GM21390 (cell line): Measurements from ENCODE around the gene ANKRD49.

Experiments used
- ATAC-seq: cut with Tn5 transposase; IDR thresholded peaks from one replicate; pipeline ENCODE4 v1.9.1; 2021; ENCODE audit not compliant: unreplicated experiment

ANKRD49 gene, protein sequence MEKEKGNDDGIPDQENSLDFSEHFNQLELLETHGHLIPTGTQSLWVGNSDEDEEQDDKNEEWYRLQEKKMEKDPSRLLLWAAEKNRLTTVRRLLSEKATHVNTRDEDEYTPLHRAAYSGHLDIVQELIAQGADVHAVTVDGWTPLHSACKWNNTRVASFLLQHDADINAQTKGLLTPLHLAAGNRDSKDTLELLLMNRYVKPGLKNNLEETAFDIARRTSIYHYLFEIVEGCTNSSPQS

DNA sequence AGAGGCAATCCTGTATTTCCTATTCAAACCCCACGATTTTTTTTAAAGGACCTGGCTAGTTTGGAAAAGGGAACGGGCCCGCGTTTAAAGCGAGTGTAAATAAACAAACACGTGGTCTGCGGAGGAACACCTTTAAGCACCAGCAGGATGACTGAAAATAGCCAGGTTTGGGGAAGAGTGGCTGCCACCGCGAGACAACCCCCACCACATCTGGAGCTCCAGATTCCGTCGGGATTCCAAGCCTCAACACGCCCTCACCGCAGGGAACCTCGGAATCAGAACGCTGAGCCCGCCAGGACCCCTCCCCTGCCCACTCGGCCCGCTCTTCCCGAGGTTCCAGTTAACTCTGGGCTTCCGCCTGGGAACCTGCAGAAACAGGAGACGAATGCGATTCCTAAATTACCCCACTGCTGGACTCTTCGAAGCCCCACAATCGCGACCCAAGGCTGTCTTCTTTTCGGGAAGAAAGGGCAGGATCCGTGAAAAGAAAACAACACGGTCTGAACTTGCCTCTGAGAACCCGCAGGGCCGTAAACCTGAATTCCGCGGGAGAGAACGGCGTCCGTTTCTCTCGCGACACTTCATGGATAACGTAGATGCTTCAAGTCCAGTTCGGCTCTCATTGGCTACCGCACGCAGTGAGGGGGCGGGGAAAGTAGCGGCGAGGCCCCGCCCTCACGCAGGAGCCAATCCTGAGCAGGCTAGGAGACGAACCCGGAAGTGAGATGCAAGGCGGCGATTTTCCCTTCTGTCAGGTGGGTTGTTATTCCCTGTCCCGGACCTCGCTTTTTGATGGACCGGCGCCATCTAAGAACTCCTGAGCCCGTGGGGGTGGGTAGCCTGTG, at the start of gene ANKRD49, which contains the start of gene MRE11:
TSS of gene ANKRD49 (plus strand) at position 704 of the 845 bp plus-strand sequence. CDS start 2,710 bp downstream, outside the sequence.
TSS of gene MRE11 (minus strand) at position 564 of the 845 bp plus-strand sequence. CDS start 1,043 bp downstream, outside the sequence.
- peak; percentile 100 for ATAC-seq

DNA sequence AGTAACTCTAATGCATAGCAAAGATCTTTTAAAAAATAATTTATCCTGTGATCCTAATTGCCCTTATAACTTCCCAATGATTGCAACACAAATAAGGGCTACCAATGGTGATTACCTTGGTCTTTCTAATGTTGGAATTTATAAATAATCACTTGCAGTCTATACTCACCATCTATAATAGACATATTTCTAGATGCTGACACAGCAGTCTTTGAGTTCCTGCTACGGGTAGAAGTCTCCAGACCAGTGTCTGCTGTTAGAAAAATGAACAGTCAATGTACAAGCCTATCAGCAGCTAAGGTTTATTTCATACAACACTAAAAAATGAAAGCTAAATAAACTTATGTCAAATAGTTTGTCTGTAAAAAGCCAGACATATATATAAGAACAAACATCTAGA, 48.1 kb upstream of the ANKRD49 start:
- no peak for ATAC-seq

DNA sequence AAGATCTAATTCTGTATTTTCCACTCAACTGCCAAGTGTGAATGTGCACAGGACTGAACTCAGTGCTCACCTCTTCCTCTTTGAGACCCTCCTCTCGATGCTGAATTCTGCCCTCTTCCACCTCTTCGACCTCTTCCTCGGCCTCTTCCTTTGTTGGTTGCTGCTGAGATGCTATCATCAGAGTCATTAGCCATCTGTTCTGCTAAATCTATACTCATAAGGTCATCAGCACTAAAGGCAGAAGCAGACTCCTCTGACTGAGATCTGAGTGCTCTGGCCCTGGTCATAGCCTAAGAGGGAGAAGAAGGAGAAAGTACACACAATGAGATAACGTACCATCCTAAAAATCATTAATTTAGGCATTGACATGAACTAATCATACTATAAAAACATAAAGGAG, 46.6 kb upstream of the ANKRD49 start:
- ATAC-seq, result no peak

DNA sequence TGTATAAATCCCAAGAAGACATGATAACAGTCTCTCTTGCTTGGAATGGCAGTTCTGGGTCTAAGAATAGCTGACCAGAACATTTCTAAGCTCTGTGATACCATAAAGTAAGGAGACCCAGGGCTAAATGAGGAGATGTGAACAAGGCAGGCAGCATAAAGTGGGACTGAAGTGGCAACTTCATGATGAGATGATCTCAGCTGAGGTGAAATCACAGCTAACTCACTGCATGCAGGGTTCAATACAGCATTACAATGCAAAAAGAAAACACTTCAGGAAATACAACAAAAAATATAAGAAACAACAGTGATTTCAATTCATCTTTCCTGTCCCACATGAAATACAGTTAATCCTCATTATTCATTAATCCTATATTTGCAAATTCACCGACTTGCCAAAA, 44.8 kb upstream of the ANKRD49 start:
- ATAC-seq, result no peak

DNA sequence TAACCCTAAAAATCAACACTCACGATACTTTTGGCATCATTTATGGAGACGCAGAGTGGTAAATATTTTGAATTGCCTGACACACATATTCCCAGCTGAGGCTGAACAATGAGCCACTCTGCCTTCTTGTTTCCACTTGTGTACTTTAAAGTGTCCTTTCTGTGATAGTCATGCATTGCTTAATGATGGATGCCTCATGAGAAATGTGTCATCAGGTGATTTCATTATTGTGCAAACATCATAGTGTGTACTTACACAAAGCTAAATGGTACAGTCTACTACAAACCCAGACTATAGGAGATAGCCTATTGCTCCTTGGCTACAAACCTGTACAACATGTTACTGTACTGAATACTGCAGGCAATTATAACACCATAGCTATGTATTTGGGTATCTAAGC, 44.3 kb upstream of the ANKRD49 start:
- ATAC-seq, result no peak

DNA sequence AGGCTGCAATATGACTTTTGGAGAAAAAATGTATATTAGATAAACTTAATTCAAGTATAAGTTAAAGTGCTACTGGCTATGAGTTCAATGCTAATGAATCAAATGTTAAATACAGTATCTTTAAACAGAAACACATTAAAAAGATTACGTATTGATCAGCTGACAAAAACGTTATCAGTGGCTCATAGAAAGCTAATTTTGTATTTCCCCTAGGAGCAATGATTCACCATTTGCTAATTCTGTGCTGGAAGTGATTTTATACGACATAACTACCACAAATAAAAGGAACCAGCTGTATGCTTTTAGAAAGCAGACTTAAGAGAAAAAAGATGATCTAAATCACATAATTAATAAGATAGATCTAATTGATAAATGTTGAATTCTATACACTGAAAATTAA, 43.7 kb upstream of the ANKRD49 start:
- ATAC-seq, result no peak

DNA sequence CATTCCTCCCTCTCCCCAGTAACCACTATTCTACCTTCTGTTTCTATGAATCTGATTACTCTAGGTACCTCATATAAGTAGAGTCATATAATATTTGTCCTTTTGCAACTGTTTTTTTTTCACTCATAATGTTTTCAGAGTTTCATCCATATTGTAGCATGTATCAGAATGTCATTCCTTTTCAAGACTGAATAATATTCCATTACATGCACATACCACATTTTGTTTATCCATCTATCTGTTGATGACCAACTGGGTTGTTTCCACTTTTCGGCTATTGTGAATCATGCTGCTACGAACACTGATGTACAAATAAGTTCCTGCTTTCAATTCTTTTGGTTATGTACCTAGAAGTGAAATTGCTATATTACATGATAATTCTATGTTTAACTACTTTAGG, 40.8 kb upstream of the ANKRD49 start:
- no peak for ATAC-seq

DNA sequence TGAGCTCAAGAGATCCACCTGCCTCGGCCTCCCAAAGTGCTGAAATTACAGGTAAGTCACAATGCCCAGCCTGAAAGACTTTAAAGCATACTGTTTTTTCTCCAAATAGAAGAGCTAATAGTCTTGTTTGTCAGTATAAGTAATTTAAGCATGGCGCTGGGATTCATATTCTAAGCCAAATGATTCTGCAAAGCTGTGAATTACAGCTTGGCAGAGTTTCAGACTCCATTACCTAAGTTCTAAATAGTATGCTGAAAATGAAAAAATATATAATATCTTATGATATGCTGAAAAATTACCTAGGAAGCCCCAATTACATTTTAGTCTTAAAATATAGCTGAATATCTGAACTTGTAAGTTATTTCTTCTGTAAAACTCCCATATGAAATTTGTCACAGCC, 39.5 kb upstream of the ANKRD49 start:
- ATAC-seq, result no peak

DNA sequence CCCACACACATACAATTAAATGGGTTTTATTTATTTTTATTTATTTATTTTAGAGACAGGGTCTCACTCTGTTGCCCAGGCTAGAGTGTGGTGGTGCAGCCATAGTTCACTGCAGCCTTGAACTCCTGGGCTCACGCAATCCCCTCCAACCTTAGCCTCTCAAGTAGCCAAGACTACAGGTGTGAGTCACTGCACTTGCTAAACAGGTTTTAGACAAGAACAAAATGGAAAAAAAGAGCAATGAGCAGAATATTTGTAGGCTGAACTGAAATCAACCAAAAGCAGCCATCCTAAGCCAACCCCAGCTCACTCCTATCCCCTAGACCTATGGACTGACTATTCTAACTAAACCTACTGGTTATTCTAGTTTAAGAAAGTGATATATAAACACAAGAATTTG, 37.9 kb upstream of the ANKRD49 start:
- ATAC-seq, result no peak

DNA sequence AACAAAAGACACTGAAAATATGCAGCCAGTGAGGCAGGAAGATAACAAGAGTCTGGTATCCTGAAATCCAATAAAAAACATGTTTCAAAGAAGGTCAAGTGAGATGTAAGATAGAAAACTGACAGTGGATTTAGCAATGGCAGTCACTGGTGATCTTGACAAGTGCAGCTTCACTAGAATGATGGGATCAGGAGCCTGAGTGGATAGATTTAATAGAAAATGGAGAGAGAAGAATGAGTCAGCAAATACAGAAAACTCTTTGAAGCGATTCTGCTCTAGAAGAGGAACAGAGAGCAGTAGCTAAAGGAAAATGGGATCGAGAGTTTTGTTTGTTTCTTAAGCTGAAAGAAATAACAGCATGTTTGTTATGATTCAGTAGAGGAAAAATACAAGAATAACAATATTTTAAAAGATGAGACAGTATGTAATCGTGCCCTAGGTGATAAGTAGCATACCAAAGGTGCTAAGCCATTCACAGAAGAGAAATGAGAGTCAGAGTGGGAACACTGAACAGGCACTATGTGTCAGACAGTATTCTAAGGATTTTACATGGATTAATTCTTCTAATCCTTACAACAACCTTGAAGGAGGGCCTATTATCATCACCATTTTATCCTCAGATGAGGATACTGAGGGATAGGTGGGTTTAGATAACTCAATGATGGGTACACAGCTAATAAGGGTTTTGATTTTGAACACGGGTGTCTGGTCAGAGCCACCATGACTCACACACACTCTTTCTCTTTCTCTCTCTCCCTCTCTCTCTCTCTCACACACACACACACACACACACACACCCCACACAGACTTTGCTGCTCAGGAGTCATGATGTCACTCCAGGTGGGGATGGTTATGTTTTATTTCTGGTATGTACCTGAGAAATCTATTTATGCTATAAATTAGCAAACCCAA, 36.4 kb upstream of the ANKRD49 start:
- peak; percentile 50 for ATAC-seq

DNA sequence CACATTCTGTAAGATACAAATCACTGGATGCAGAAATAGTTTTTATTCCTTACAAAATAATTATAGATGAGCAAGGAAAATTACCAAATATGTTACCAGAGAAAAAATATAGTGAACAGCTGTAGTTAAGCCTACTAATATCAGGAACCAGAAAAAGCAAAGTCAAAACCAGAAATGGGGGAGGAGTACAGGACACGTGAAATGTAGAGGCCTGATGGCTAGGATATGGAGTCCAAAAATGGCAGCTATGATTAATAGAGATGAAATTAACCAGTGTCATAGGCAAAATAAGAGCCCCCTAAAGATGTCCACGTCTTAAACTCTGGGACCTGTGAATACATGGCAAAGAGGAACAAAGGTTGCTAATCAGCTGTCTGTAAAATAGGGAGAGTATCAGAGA, 34.2 kb upstream of the ANKRD49 start:
- ATAC-seq, result no peak

DNA sequence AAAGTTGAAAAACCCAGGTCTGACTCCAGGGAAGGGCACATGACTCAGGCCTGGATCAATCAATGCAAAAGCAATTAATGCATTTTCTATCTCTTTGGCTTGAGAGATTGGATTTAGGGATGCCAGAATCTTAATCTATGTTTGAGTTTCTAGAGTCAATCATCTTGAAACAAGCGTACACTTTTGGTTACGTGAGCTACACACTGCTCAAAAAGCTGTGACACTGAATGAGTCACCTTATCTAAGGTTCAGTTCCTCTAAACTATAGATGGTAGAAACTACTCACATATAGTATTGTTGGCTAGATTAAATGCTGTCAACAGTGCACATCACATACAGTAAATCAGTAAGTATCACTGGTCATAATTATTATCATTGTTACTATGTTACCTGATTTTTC, 24.4 kb upstream of the ANKRD49 start:
- ATAC-seq, result peak; percentile 84

DNA sequence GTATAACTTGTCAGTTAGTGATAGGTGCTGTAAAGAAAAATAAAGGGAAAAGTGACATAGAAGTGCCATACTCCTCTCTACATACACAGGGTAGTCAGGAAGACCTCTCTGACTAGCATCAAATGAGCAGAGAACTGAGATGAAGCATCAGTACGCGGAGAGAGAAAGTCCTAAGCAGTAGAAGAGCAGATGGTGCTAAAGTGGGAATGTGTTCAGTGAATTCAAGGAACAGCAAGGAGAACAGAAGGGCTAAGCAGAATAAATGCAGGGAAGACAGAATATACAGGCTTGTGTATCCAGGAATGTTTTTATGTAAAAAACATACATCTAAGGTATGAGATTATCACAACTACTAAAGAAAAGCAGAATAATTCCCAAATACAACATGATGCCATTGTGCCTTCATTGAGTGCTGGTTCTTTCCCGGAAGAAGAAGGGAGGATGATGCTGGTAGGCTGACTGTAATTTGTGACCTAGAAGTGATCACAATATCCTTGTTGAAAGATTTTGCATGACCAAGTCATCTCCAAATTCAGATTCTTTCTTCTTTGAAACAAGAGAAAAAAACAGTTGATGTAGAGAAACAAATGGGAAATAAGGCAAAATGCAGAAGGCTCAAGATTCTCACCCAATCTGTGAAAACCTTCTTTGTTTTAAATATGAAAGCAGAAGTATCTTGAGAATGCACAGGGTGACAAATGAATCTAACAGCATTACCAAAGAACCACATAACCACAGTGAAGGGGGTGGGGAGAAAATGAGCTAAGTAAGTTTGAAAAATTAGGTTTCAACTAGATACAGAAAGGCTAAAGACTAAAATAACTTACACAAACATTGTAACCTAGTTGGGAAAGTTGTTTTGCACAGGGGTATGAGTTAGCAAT, 20.6 kb upstream of the ANKRD49 start:
- ATAC-seq, result peak; percentile 83

DNA sequence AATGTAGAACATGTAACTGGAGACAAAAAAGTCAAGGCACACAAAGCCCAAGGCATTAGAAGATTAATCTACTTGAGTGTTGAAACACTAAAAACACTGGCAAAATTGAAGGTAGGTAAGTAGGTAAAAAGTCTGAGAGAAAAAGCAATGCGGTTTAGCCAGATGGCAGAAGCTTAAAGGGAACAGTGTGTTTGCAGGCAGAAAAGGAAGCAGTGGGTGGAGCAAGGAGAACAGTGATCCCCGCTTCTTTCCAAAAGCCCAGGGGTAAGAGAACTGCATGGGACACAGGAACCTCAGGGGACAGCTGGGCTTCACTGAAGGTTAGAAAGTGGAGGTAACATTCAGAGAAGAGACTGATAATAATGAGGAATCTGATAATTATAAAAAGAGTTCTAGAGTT, 16.2 kb upstream of the ANKRD49 start:
- ATAC-seq, result no peak

DNA sequence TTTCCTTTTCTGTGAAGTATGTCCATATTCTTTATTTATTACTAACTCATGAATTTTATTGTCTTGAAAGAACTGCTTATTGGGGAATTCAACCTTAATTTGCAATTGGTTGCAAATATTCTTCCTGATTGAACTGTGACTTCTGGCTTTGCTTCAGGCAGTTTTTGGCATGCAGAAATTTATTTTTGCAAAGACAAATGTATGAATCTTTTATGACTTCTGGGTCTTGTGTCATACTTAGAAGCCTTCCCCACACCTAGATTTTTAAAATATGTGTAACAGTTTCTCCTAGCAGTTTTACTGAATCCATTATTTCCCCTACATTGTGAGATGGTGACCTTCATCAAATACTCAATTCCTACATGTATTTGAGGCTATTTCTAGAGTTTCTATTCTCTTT, 12.4 kb upstream of the ANKRD49 start:
- ATAC-seq, result no peak

DNA sequence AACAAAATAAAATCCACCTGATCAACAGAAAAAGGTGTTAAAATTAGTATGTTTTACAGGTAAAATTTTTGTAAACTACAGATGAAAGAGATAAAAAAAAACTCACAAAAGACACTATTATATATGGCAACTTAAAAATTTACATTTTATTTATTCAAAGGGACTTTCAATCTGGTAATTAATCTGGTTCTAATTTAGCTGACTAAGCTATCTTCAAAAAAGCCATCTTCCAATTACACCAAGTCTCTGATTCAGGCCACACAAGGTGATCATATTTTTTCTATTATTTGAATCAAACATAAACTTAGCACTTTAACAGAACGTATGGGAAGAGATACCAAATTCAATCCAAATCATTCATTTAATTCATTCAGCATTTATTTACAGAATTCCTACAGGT, 7.7 kb upstream of the ANKRD49 start:
- ATAC-seq, result no peak

DNA sequence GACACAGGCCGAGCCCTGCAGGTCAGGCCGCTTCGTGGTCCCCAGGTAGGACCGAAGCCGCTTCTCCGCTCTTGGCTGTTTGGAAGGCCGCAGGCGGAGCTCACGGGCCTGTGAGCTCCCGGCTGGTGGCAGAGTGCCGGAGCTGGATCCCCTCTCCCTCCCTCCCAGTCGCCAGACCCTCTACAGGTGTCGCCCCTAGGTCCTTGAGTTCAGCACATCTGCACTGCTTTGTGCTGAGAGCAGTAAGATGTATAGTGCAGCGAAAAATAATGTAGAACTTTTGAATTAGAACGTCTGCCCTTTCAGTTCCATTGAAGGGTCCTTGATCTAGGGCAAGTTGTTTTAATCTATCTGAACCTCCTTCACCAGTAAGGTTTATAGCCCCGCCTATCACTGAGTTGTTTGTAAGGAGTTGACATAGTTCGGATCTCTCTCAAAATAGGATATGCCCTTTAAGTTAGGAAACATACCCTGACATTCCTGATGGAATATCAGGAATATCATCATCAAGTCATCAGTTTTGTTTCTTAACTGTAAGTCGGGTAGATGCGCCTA, 419 bp downstream of the ANKRD49 start:
- ATAC-seq, result peak; percentile 62

DNA sequence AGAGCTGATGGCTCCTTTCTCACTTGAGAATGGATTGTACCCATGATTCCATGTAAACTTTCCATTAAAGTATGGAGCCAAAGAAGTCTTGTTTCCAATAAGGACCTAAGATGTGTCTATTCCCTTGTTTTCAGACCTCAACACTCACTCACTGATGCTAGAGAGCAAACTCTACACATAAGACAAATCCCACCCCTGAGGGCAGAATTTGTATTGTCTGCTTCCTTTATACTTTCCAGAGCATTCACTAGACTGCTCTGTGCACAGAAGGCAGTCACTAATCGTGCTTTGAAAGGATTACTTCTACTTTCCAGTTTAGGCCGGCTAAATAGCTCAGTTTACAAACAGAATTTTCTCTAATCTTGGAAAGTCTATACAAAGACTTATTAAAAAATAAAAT, 6.4 kb downstream of the ANKRD49 start:
- ATAC-seq, result no peak

DNA sequence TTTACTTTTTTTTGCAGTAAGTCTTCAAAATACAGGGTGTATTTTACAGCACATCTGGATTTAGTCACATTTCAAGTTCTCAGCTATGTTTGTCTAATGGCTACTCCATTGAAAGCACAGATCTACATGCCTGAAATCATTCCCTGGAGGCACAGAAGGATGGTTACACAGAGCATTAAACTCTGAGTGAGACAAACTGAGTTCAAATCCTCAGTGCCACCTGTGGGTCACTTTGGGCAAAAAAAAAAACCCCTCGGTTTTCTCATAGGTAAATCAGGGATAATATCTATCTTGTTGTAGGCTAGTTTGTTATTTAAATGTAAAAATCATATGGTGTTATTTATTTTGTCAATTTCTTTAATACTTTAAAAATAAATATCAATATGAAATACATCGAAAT, 7.7 kb downstream of the ANKRD49 start:
- no peak for ATAC-seq

DNA sequence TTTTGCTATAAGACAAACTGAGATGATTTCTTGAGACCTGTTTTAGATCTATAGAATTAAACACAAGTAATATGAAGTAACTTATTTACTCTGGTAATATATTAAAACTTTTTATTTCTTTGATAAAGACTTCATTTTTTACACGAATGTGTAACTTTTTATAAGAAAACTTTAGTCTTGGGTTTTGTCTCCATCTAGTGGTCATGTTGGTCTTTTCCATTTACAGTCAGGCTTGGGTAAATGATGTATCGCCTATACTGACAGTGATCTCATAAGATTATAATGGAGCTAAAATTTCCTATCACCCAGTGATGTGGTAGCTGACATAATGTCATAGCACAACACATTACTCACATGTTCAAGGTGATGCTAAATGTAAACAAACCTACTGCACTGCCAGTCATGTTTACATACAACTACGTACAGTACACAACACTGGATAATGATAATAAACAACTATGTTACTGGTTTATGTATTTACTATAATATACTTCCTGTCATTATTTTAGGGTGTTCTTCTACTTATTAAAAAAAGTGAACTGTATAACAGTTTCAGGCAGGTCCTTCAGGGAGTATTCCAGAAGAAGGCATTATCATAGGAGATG, 11.0 kb downstream of the ANKRD49 start:
- peak; percentile 50 for ATAC-seq
